Heart left ventricle (tissue), 13 donors: ENCODE data around the gene HMGXB4.

ENCODE experiments used
- POLR2A ChIP-seq, 2 donors: fragments of 450-650 bp; IDR thresholded peaks; one replicate each; pipeline ENCODE4 v1.6.1; 2017; ENCODE audit warnings: antibody characterized with exemption in 2 of 2, mild to moderate bottlenecking in 2 of 2, moderate library complexity in 2 of 2
- TF ChIP-seq, protein P1 (sequence below), 12 donors: fragments of 200-600 bp; sonication (generic) in 4 of 12; IDR thresholded peaks; one replicate each; pipeline versions ENCODE4 v1.5.0 to v1.8.0; 2018 to 2022; ENCODE audit warnings: antibody characterized with exemption in 12 of 12, mild to moderate bottlenecking in 5 of 12
- donor health status: ischemic (EF 13 %, LVEDD 7.1; RV severe dilation, severe dysfunction).
- donor health status: DM: no; HTN: yes; CAD: no.
- donor health status: DM: no; HTN: no; CAD: no.
- donor health status: ischemic (EF 25% LVEDD 6.9; RV normal size, moderate dysfunction).
- donor health status: ischemic (EF 25% LVEDD 5.7; RV mildly dilated, moderate dysfunction).
- donor health status: ischemic (EF 35%, LVEDD 5.7; RV mildly dilated, moderate dysfunction).
- donor health status: nonischemic (EF 11% LVEDD 7.7; RV severe dilation, severe dysfunction).
- donor health status: DM: yes; HTN: yes; CAD: no.
- donor health status: PGD.
- donor health status: ischemic (EF 29% LVEDD 5.4; RV normal size, mild dysfunction).
- donor health status: nonischemic (EF 23%, LVEDD 6.1; RV moderate dilation, normal function).

DNA sequence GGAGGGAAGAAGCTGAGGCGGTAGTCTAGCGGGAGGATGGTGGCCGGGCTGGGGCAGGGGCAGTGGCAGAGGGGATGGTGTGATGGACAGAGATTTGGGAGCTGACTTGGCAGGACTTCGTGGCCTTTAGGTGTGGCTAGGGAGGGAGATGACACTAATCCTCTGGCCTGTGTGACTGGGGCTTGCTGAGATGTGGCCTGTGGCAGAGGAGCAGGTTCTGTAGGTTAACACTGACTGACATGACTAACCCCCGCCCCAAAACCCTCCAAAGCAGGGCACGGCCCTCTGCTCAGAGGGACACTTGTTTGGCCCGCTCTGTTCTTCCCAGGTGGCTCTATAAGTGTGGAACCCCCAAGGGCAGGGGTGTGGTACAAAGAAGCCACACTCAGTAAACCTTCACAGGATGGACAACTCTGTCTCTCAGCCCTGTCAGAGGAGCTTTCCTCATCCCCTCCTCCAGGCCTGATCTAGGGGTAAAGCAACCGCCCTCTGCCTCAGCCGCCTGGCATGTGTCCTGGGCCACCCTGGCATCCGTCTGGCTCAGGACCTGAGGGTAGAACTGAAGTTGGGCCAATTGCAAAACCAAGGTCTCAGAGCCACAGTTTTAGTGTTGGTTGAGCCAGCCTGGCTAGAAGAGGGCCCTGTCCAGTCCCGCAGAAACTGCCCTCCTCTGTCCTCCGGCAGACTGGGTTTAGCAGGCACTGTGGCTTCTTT is 58.0 kb downstream of the HMGXB4 start:
- TF ChIP-seq, protein P1, sequence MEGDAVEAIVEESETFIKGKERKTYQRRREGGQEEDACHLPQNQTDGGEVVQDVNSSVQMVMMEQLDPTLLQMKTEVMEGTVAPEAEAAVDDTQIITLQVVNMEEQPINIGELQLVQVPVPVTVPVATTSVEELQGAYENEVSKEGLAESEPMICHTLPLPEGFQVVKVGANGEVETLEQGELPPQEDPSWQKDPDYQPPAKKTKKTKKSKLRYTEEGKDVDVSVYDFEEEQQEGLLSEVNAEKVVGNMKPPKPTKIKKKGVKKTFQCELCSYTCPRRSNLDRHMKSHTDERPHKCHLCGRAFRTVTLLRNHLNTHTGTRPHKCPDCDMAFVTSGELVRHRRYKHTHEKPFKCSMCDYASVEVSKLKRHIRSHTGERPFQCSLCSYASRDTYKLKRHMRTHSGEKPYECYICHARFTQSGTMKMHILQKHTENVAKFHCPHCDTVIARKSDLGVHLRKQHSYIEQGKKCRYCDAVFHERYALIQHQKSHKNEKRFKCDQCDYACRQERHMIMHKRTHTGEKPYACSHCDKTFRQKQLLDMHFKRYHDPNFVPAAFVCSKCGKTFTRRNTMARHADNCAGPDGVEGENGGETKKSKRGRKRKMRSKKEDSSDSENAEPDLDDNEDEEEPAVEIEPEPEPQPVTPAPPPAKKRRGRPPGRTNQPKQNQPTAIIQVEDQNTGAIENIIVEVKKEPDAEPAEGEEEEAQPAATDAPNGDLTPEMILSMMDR (IDR thresholded peaks at IDR 0.05), result no peak
- TF ChIP-seq POLR2A (IDR thresholded peaks at IDR 0.05), result no peak
